Measurements from ENCODE around the gene NAPA.

DNA sequence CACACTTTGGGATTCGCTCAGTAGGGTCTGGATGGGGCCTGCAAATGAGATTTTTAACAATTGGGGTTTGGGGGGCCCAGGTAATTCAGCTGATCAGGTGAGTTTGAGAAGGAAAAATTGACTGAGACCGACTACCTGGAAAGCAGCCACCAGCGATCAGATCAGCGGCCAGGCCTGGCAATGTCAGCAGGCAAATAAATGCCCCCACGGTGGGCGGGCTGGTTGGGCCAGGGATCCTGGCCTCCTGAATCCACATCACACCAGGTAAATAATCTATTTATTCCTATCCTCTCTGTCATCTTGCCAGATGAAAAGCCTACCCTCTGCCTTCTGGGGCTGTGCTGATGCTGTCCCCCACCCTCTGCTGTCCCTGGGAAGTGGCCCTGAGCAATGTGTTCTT, 9.4 kb downstream of the NAPA start:
- no peak for TF ChIP-seq POLR2AphosphoS5 (IDR thresholded peaks at IDR 0.05; ENCODE audit: borderline replicate concordance, low read depth, low read length)
- no peak for TF ChIP-seq EZH2 (IDR thresholded peaks at IDR 0.05)
